ENCODE data around the gene DRC1.

DNA sequence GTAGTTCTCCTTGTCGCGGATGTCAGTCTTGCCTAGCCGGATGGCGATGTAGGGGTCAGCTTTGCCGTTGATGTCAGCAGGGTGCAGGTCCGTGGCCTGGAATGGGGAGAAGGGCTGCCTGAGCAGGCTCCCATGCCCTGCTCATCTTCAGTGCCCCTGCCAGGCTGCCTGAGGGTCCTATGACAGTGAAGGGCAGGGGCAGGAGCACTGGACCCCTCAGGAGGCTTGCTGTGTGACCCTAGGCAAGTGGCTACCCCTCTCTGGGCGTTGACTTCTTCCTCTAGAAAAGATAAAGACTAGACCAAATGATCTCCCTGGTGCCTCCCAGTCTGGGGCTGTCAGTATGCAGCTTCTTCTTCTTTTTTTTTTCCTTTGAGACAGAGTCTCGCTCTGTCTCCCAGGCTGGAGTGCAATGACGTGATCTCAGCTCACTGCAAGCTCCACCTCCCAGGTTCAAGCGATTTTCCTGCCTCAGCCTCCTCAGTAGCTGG lies 64.3 kb downstream of the DRC1 start:
- TF ChIP-seq, protein P1, sequence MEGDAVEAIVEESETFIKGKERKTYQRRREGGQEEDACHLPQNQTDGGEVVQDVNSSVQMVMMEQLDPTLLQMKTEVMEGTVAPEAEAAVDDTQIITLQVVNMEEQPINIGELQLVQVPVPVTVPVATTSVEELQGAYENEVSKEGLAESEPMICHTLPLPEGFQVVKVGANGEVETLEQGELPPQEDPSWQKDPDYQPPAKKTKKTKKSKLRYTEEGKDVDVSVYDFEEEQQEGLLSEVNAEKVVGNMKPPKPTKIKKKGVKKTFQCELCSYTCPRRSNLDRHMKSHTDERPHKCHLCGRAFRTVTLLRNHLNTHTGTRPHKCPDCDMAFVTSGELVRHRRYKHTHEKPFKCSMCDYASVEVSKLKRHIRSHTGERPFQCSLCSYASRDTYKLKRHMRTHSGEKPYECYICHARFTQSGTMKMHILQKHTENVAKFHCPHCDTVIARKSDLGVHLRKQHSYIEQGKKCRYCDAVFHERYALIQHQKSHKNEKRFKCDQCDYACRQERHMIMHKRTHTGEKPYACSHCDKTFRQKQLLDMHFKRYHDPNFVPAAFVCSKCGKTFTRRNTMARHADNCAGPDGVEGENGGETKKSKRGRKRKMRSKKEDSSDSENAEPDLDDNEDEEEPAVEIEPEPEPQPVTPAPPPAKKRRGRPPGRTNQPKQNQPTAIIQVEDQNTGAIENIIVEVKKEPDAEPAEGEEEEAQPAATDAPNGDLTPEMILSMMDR (IDR thresholded peaks at IDR 0.05; ENCODE audit: low read length): no peak
- no peak for TF ChIP-seq EZH2 (optimal IDR thresholded peaks at IDR 0.05; ENCODE audit: low read depth, low read length)
